A549 (cell line): ENCODE measurements around the gene GBA2. TPM values are rescaled to one million over a fixed set of nuclear protein-coding genes. Genes with fewer than 3 reads are reported as not detected.

Source experiments
- ATAC-seq, 2 experiments: fragments of 200-7000 bp in 1 of 2; fragments of >200 bp in 1 of 2; cut with Nextera tagmentation in 1 of 2; cut with Tn5 transposase in 1 of 2; 3 replicates each; pipeline versions ENCODE4 v1.8.0 to v1.9.1; 2018 to 2020; ENCODE audit warnings: mild to moderate bottlenecking in 1 of 2, moderate library complexity in 1 of 2
- CTCF ChIA-PET: fragments of 300-600 bp; sonication (Branson Sonifier 250); formaldehyde crosslinking; extraction: SDS; loops from one replicate; lab custom pipeline; 2021; ENCODE audit warnings: antibody characterized with exemption, inconsistent platforms; lab: Yijun Ruan, JAX
- POLR2A ChIA-PET: fragments of 350-600 bp; formaldehyde crosslinking; extraction: SDS; loops from one replicate; lab custom pipeline; 2021; ENCODE audit warnings: antibody characterized with exemption, inconsistent platforms; lab: Yijun Ruan, JAX
- DNase-seq, 2 experiments: peaks; one replicate each; pipeline versions ENCODE4 v3.0.0 to v3.0.0-alpha.2; 2011 to 2016; ENCODE audit warnings: low read depth in 1 of 2, low spot score in 1 of 2
- FAIRE-seq: peaks from 2 replicates; lab custom pipeline; 2011; peaks lifted over from hg19 to GRCh38; lab: Jason Lieb, UNC
- H3K27ac ChIP-seq, 2 experiments: fragments of >200 bp; sonication (Bioruptor Twin); formaldehyde crosslinking; 3 replicates each; pipeline ENCODE4 v1.5.1; 2016 to 2017
- H3K4me1 ChIP-seq: fragments of >200 bp; sonication (Bioruptor Twin); formaldehyde crosslinking; 3 replicates; pipeline ENCODE4 v1.6.1; 2016
- H3K4me2 ChIP-seq: fragments of >200 bp; sonication (Bioruptor Twin); formaldehyde crosslinking; 3 replicates; pipeline ENCODE4 v1.6.1; 2016
- H3K4me3 ChIP-seq: fragments of >200 bp; sonication (Bioruptor Twin); formaldehyde crosslinking; 3 replicates; pipeline ENCODE4 v1.5.1; 2016
- H3K9me3 ChIP-seq: fragments of >200 bp; sonication (Bioruptor Twin); formaldehyde crosslinking; 3 replicates; pipeline ENCODE4 v1.6.1; 2016
- BHLHE40 ChIP-seq: IDR thresholded peaks from 2 replicates; pipeline ENCODE4 v1.6.1; 2012; ENCODE audit warnings: low read depth, low read length, inconsistent platforms
- CBX2 ChIP-seq: fragments of 200-600 bp; sonication (generic); IDR thresholded peaks from 2 replicates; pipeline ENCODE4 v1.6.1; 2016; ENCODE audit warnings: low read depth, mild to moderate bottlenecking, borderline replicate concordance
- CHD4 ChIP-seq: fragments of 200-600 bp; sonication (generic); IDR thresholded peaks from 2 replicates; pipeline ENCODE4 v1.6.1; 2016; ENCODE audit warnings: antibody characterized with exemption, mild to moderate bottlenecking, borderline replicate concordance
- E2F6 ChIP-seq: IDR thresholded peaks from 2 replicates; pipeline ENCODE4 v1.6.1; 2012; ENCODE audit warnings: low read depth, borderline replicate concordance
- EHF ChIP-seq: fragments of 250-450 bp; sonication (Bioruptor Pico); IDR thresholded peaks from 2 replicates; pipeline ENCODE4 v1.5.0; 2020; ENCODE audit warnings: mild to moderate bottlenecking
- ESRRA ChIP-seq: fragments of 150-350 bp; IDR thresholded peaks from 2 replicates; pipeline ENCODE4 v1.6.1; 2014; ENCODE audit warnings: mild to moderate bottlenecking, low read length, borderline replicate concordance
- FOSL2 ChIP-seq, 2 experiments: fragments of 450-650 bp in 1 of 2; fragments of >200 bp in 1 of 2; sonication (Bioruptor Twin) in 1 of 2; formaldehyde crosslinking; IDR thresholded peaks; 2 replicates each; pipeline versions ENCODE4 v1.5.0 to v1.6.1; 2016 to 2020; ENCODE audit warnings: mild to moderate bottlenecking in 1 of 2, moderate library complexity in 1 of 2
- FOXS1 ChIP-seq: fragments of 250-450 bp; sonication (Bioruptor Pico); IDR thresholded peaks from 2 replicates; pipeline ENCODE4 v1.5.0; 2020; ENCODE audit warnings: mild to moderate bottlenecking, moderate library complexity
- GATA3 ChIP-seq: IDR thresholded peaks from 2 replicates; pipeline ENCODE4 v1.6.1; 2012; ENCODE audit warnings: borderline replicate concordance
- HDAC2 ChIP-seq: fragments of 200-600 bp; sonication (generic); IDR thresholded peaks from 2 replicates; pipeline ENCODE4 v1.6.1; 2016
- HMGXB4 ChIP-seq: fragments of 250-450 bp; sonication (Bioruptor Pico); IDR thresholded peaks from 2 replicates; pipeline ENCODE4 v1.5.0; 2021; ENCODE audit warnings: mild to moderate bottlenecking, moderate library complexity, borderline replicate concordance
- HOXA7 ChIP-seq: fragments of 250-450 bp; sonication (Bioruptor Pico); IDR thresholded peaks from 2 replicates; pipeline ENCODE4 v1.5.0; 2020; ENCODE audit warnings: mild to moderate bottlenecking, moderate library complexity
- HOXB13 ChIP-seq: fragments of 250-450 bp; sonication (Bioruptor Pico); IDR thresholded peaks from 2 replicates; pipeline ENCODE4 v1.5.0; 2020; ENCODE audit warnings: low read depth, mild to moderate bottlenecking, moderate library complexity
- MAZ ChIP-seq: fragments of 150-350 bp; IDR thresholded peaks from 2 replicates; pipeline ENCODE4 v1.6.1; 2014; ENCODE audit warnings: antibody characterized with exemption, low read depth, low read length, borderline replicate concordance
- NPAS2 ChIP-seq: fragments of 250-450 bp; sonication (Bioruptor Pico); IDR thresholded peaks from 2 replicates; pipeline ENCODE4 v1.8.0; 2022; ENCODE audit warnings: mild to moderate bottlenecking, moderate library complexity, borderline replicate concordance
- RAD21 ChIP-seq, 2 experiments: fragments of >200 bp in 1 of 2; sonication (Bioruptor Twin) in 1 of 2; formaldehyde crosslinking in 1 of 2; IDR thresholded peaks in 1 of 2; conservative IDR thresholded peaks in 1 of 2; 2 replicates in 1 of 2; 3 replicates in 1 of 2; pipeline ENCODE4 v1.6.1; 2012 to 2018; ENCODE audit warnings: inconsistent platforms in 1 of 2
- RARB ChIP-seq: fragments of 250-450 bp; sonication (Bioruptor Pico); IDR thresholded peaks from 2 replicates; pipeline ENCODE4 v1.8.0; 2021; ENCODE audit warnings: mild to moderate bottlenecking, moderate library complexity
- REST ChIP-seq: fragments of 200-600 bp; sonication (generic); IDR thresholded peaks from 2 replicates; pipeline ENCODE4 v1.6.1; 2016; ENCODE audit warnings: antibody characterized with exemption, mild to moderate bottlenecking, moderate library complexity
- SREBF2 ChIP-seq: fragments of 450-650 bp; IDR thresholded peaks from 2 replicates; pipeline ENCODE4 v1.6.1; 2014; ENCODE audit warnings: mild to moderate bottlenecking, moderate library complexity
- TFCP2L1 ChIP-seq: fragments of 250-450 bp; sonication (Bioruptor Pico); IDR thresholded peaks from 2 replicates; pipeline ENCODE4 v1.5.0; 2021; ENCODE audit warnings: mild to moderate bottlenecking
- ZNF302 ChIP-seq: fragments of 250-450 bp; sonication (Bioruptor Pico); IDR thresholded peaks from 2 replicates; pipeline ENCODE4 v1.9.0; 2021; ENCODE audit warnings: inconsistent platforms, mild to moderate bottlenecking, moderate library complexity
- ZSCAN20 ChIP-seq: fragments of 250-450 bp; sonication (Bioruptor Pico); IDR thresholded peaks from 2 replicates; pipeline ENCODE4 v1.8.0; 2022; ENCODE audit warnings: mild to moderate bottlenecking, moderate library complexity
- WGBS: methylation state at CpG from one replicate; pipeline ENCODE4 v1.1.6; 2017; ENCODE audit errors: missing lambda C conversion rate; 5-methylcytosine and 5-hydroxymethylcytosine counted together
- polyA plus RNA-seq, 4 experiments: library from polyadenylated mRNA; depleted of rRNA in 3 of 4; stranded (reverse); fragments of >200 nt; fragmentation: RNase III in 1 of 4; extraction: RNeasy Plus Mini Kit Qiagen cat#74134 plus additional on column Dnase treatment in 1 of 4; gene quantifications; 2 replicates in 3 of 4; 3 replicates in 1 of 4; pipeline ENCODE4 v1.2.3, GENCODE V29; 2011 to 2017

The GBA2 gene
- polyA plus RNA-seq, 2 of the 4 experiments (the other 2 are of a cell fraction) = 38.9 to 40.0 TPM

GRCh38 chr9:35731415-35732184 is 17.4 kb downstream of the GBA2 start:
- H3K9me3 ChIP-seq = no peaks in the 10 kb centered on the region
- WGBS = under 1% methylated on average over 14 of the region's 47 CpGs
- ChIA-PET CTCF (interaction anchor here (0.9 to 31.4 kb wide), 18 partner anchors 10 to 616 kb away, joined by 3 to 758 read pairs (median 5); partner anchors contain the start of genes ARHGEF39, ATOSB, CCDC107 and GBA2), POLR2A (interaction anchor here (0.5 to 3.6 kb wide), 25 partner anchors 10 to 652 kb away, joined by 3 to 41 read pairs (median 5); partner anchors contain the start of genes ARHGEF39, CA9, CCDC107 and FANCG)
- TF ChIP-seq ZNF302 (CRISPR knock-in tag) = no peak
- TF ChIP-seq RAD21 (conservative IDR thresholded peaks at IDR 0.05 in 1 of 2, IDR thresholded peaks at IDR 0.05 in 1 of 2) = peak in 1 of 2 experiments; percentile 36; a peak in 2 of 5 replicates
- no peak for TF ChIP-seq FOXS1
- TF ChIP-seq TFCP2L1 = 0 out of 2 replicates have a peak, but pooled peaks have one; percentile 31
- no peak for TF ChIP-seq BHLHE40
- TF ChIP-seq ZSCAN20 = no peak
- DNase-seq = peak; percentile 36 to 58
- peak overlapping the region; percentile 87 for H3K4me3 ChIP-seq
- peak overlapping the region; percentile 74 for H3K4me2 ChIP-seq
- peak overlapping the region; percentile 95 to 96 for H3K27ac ChIP-seq
- H3K4me1 ChIP-seq = peaks cover 58% of the 10 kb centered on the region
- no peak for FAIRE-seq
- no peak; a peak in 1 of 6 replicates for ATAC-seq

- 90% methylated on average over 2 of the region's 2 CpGs for WGBS
- Histone ChIP-seq H3K27ac (peak overlapping the region; percentile 95 to 96; a peak in 5 of 6 replicates), H3K4me1 (peaks cover 54% of the 10 kb centered on the region), H3K9me3 (no peaks in the 10 kb centered on the region), H3K4me2 (peak overlapping the region; percentile 74), H3K4me3 (peak overlapping the region; percentile 87)
- POLR2A ChIA-PET = interaction anchor here (0.9 to 3.6 kb wide), 5 partner anchors 17 to 126 kb away, joined by 3 to 41 read pairs (median 17); partner anchors contain the start of genes ARHGEF39, CCDC107, GBA2 and RGP1
- FAIRE-seq (no peak), DNase-seq (no peak), ATAC-seq (no peak)
- CTCF ChIA-PET = interaction anchor here (0.9 to 31.4 kb wide), 15 partner anchors 9 to 614 kb away, joined by 3 to 758 read pairs (median 20); partner anchors contain the start of genes ARHGEF39, CCDC107, GBA2 and MSMP
- TF ChIP-seq RARB (CRISPR knock-in tag) (no peak), HDAC2 (no peak), CBX2 (no peak), NPAS2 (no peak), BHLHE40 (no peak), ESRRA (no peak), E2F6 (no peak), HOXA7 (CRISPR knock-in tag) (no peak), CHD4 (no peak), HOXB13 (no peak), ZSCAN20 (no peak), MAZ (no peak), GATA3 (no peak), REST (no peak), EHF (CRISPR knock-in tag) (no peak), SREBF2 (no peak), FOSL2 (IDR thresholded peaks at IDR 0.05) (no peak), FOSL2 (CRISPR knock-in tag; IDR thresholded peaks at IDR 0.05) (no peak), HMGXB4 (CRISPR knock-in tag) (no peak)
Observed at GRCh38 chr9:35730486-35730854, 18.6 kb downstream of the GBA2 start.
